Osteoblast (primary cell): ENCODE results near the gene FAM174C. TPM values are rescaled to one million over a fixed set of nuclear protein-coding genes. Genes with fewer than 3 reads are reported as not detected.

Experiments used
- DNase-seq: peaks from one replicate; pipeline ENCODE4 v3.0.0; 2011; ENCODE audit warnings: low spot score, mixed read lengths; ENCODE audit not compliant: insufficient read length; ENCODE audit errors: missing footprints
- H2AFZ ChIP-seq: 2 replicates; pipeline ENCODE4 v1.6.0; 2011; ENCODE audit warnings: mild to moderate bottlenecking, low read length
- H3K27ac ChIP-seq: 2 replicates; pipeline ENCODE4 v1.5.1; 2011; ENCODE audit warnings: mild to moderate bottlenecking, low read depth, low read length, moderate library complexity
- H3K27me3 ChIP-seq: 2 replicates; pipeline ENCODE4 v1.6.0; 2012; ENCODE audit warnings: mild to moderate bottlenecking, control low read depth, inconsistent platforms, low read length, moderate library complexity; ENCODE audit not compliant: insufficient read depth
- H3K36me3 ChIP-seq: 2 replicates; pipeline ENCODE4 v1.5.1; 2011; ENCODE audit warnings: mild to moderate bottlenecking, low read length, control low read depth, moderate library complexity; ENCODE audit not compliant: insufficient read depth
- H3K4me1 ChIP-seq: 2 replicates; pipeline ENCODE4 v1.5.1; 2011; ENCODE audit warnings: mild to moderate bottlenecking, low read length, control low read depth, moderate library complexity; ENCODE audit not compliant: insufficient read depth
- H3K4me2 ChIP-seq: 2 replicates; pipeline ENCODE4 v1.6.0; 2011; ENCODE audit warnings: mild to moderate bottlenecking, low read length; ENCODE audit not compliant: insufficient read depth
- H3K4me3 ChIP-seq: fragments of 200-600 bp; sonication (generic); 3 replicates; pipeline ENCODE4 v1.5.1; 2012; ENCODE audit warnings: mild to moderate bottlenecking, low read length, inconsistent platforms; ENCODE audit not compliant: insufficient read depth
- H3K79me2 ChIP-seq: 2 replicates; pipeline ENCODE4 v1.6.0; 2012; ENCODE audit warnings: mild to moderate bottlenecking, low read length, control low read depth, inconsistent platforms; ENCODE audit not compliant: insufficient read depth
- H3K9me3 ChIP-seq: 2 replicates; pipeline ENCODE4 v1.5.1; 2011; ENCODE audit warnings: low read depth, low read length, control low read depth
- H4K20me1 ChIP-seq: 2 replicates; pipeline ENCODE4 v1.6.0; 2012; ENCODE audit warnings: mild to moderate bottlenecking, low read length, control low read depth; ENCODE audit not compliant: insufficient read depth
- total RNA-seq: library from RNA; depleted of rRNA; stranded (reverse); fragments of >200 nt; gene quantifications from 2 replicates; pipeline ENCODE4 v1.2.3, GENCODE V29; 2012
- TF ChIP-seq, protein P1 (sequence below): IDR thresholded peaks from 2 replicates; pipeline ENCODE4 v1.5.1; 2011; ENCODE audit warnings: mild to moderate bottlenecking, low read depth, low read length, moderate library complexity; ENCODE audit errors: extremely low read depth

Gene FAM174C
- total RNA-seq, 1 donor, result 25.0 TPM

DNA sequence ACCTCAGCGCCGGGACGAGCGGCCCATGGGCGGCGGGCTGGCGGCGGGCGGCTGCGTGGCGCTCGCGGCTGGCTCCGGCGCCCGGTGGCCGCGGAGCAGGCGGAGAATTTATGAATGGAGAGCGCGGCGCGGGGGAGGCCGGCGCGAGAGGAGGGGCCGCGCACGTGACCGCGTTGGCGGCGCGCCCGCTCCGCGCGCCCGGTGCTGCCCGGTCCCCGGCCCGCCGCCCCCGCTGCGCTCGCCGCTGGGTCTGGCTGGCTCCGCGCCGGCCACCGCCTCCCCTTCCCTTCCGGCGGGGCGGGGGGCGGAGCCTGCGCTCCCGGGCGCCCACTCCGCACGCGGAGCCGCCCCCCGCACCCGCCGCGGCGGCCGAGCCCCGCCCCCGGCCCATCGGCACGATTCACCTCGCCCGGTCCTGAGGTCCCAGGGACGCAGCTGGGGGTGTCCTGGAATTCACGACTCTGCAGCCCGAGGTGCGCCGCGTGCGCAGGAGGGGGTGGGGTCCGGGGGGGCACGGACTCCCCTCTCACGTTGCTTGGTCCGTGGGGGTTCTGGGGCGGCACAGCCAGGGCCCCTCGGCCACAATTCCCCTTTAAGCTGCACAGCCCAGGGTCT, 37.5 kb upstream of the FAM174C start, which contains the start of gene CBARP:
TSS of gene CBARP (minus strand) at position 252 of the 615 bp plus-strand sequence. CDS start 1,905 bp downstream, outside the sequence.
- peaks cover 22% of the 10 kb centered on the region for H3K4me1 ChIP-seq
- peak; percentile 97 for DNase-seq

DNA sequence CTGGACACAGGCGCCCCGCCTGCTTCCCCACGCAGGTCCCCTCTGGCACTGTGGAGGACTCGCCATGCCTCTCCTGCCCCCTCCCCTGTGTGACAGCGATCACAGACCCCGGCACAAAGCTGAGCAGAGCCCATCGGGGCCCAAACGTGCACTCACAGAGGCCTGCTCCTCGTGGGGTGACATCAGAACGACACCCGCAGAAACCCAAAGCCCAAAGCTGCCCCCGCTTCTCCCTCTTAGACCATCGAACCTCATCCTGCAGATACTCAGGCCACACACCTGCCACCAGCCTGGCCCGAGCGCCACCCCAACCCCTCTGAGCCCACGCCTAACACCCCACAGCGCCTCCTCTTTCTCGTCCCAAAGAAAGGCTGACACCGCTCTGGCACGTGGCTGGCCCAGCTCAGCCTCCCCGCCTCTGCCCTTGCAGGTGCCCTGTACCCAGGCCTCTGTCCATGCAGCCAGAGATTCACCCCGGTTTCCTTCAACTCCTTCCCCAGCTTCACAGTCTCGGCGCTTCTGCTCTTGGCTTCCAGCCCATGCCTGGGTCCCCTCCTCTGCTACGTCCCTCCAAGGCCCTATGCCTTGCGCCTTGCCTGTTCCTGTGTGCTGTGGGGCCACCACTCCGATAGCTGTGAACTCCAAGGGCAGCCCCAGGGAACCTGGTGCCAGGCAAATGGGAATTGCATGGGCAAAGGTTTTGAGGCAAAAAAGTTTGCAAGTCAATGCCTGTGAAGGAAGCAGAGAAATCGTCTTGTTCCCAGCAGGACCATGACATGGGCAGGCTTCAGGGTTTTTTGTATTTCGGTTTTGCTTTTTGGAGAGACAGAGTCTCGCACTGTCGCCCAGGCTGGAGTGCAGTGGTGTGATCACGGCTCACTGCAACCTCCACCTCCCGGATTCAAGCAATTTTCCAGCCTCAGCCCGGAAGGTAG, 36.7 kb upstream of the FAM174C start:
- Histone ChIP-seq H3K4me2 (peak overlapping the region; percentile 43), H3K27ac (peak overlapping the region; percentile 41), H4K20me1 (peaks cover 26% of the 10 kb centered on the region), H3K27me3 (no peaks in the 10 kb centered on the region), H3K4me3 (peak overlapping the region; percentile 84), H3K4me1 (peaks cover 25% of the 10 kb centered on the region), H2AFZ (no peak overlapping the region), H3K79me2 (peaks cover 33% of the 10 kb centered on the region), H3K36me3 (peaks cover 12% of the 10 kb centered on the region), H3K9me3 (no peaks in the 10 kb centered on the region)
- TF ChIP-seq, protein P1, sequence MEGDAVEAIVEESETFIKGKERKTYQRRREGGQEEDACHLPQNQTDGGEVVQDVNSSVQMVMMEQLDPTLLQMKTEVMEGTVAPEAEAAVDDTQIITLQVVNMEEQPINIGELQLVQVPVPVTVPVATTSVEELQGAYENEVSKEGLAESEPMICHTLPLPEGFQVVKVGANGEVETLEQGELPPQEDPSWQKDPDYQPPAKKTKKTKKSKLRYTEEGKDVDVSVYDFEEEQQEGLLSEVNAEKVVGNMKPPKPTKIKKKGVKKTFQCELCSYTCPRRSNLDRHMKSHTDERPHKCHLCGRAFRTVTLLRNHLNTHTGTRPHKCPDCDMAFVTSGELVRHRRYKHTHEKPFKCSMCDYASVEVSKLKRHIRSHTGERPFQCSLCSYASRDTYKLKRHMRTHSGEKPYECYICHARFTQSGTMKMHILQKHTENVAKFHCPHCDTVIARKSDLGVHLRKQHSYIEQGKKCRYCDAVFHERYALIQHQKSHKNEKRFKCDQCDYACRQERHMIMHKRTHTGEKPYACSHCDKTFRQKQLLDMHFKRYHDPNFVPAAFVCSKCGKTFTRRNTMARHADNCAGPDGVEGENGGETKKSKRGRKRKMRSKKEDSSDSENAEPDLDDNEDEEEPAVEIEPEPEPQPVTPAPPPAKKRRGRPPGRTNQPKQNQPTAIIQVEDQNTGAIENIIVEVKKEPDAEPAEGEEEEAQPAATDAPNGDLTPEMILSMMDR, result no peak
- DNase-seq, result peak; percentile 90

More for the DNA sequence above, 37.5 kb upstream of the FAM174C start, which contains the start of gene CBARP:
- H3K4me3 ChIP-seq, result peak within 1 kb of the TSS; percentile 84
- peaks cover 21% of the 10 kb centered on the region for H4K20me1 ChIP-seq
- no peaks in the 10 kb centered on the region for H3K27me3 ChIP-seq
- H3K9me3 ChIP-seq, result no peaks in the 10 kb centered on the region
- peaks cover 14% of the 10 kb centered on the region for H3K36me3 ChIP-seq
- peak within 1 kb of the TSS; percentile 65 for H2AFZ ChIP-seq
- TF ChIP-seq, protein P1, result no peak
- H3K79me2 ChIP-seq, result peaks cover 30% of the 10 kb centered on the region
- H3K4me2 ChIP-seq, result peak within 1 kb of the TSS; percentile 88
- H3K27ac ChIP-seq, result peak within 1 kb of the TSS; percentile 53

DNA sequence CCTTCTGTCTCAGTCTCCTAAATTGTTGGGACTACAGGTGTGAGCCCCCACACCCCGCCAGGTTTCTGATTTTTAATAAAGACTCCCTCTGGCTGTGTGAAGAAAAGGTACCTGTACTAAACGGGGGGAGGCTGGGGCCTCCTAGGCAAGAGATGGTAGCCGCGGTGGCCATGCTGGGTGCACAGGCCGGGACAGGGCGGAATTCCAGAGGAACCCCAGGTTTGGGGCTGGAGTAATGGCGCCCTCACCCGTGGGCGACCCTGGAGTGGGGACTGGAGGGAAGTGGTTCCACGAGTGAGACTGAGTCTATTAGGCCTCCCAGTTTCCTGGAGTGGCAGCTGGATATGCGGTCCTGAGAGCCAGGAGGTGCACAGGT, 35.9 kb upstream of the FAM174C start:
- Histone ChIP-seq H3K9me3 (no peaks in the 10 kb centered on the region), H4K20me1 (peaks cover 33% of the 10 kb centered on the region), H3K27me3 (no peaks in the 10 kb centered on the region), H3K4me3 (peak overlapping the region; percentile 64), H3K27ac (peak overlapping the region; percentile 86), H3K4me2 (peak overlapping the region; percentile 90), H3K79me2 (peaks cover 40% of the 10 kb centered on the region), H3K4me1 (peaks cover 31% of the 10 kb centered on the region), H2AFZ (peak overlapping the region; percentile 35), H3K36me3 (peaks cover 5% of the 10 kb centered on the region)
- DNase-seq, result no peak
- TF ChIP-seq, protein P1, result no peak
